ENCODE measurements around the gene NR1D1.

Gene NR1D1

DNA sequence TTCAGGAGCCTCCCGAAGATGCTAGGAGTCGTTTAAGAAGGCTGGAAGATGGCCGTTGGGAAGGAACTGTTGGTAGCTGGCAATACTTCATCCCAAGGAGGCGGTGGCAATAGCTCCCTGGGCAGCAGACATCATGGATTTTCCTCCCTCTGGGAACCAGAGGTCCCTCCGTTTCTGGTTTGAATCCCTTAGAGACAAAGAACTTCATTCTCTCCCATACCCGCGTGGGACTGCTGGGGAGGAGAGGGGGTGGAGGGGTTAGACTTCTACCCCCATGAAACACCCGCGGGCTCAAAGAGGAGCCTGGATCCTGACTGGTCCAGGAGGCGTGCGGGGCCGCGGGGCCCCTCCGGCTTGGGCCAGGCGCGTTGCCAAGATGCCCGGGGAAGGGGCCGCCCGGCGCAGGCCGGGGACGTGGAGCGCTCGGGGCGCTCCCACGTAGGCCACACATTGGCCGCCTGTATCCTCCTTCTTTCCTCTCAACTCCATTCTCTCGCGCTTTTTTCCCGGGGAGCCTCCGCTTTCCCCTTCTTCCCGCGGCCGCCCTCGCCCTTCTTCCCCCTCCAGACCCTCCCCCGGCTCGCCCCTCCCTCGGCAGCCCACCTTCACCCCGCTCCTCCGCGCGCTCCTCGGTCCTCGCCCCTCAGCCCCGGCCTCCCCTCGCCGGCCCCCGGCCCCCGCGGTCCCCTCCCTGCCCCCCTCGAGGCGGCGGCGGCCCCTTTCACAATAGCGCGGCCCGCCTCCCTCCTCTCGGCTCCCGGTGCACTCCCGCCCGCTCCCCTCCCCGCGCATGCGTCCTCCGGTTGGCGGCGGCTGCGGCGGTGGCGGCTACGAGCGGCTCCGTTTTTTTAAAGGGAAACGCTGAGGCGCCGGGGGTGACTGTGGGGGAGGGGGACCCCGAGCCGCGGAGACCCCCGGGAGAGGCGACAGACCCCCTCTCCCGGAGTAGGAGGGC is 21.1 kb upstream of the NR1D1 start, which contains the start of gene MSL1:
Gene MSL1 (plus strand): TSS at position 791 of the 955 bp plus-strand sequence. CDS start 642 bp downstream, outside the sequence.
- H3K4me3 ChIP-seq (replicated peaks; ENCODE audit: low read depth, low read length): peak within 1 kb of the TSS; percentile 91
- TF ChIP-seq, protein P1, sequence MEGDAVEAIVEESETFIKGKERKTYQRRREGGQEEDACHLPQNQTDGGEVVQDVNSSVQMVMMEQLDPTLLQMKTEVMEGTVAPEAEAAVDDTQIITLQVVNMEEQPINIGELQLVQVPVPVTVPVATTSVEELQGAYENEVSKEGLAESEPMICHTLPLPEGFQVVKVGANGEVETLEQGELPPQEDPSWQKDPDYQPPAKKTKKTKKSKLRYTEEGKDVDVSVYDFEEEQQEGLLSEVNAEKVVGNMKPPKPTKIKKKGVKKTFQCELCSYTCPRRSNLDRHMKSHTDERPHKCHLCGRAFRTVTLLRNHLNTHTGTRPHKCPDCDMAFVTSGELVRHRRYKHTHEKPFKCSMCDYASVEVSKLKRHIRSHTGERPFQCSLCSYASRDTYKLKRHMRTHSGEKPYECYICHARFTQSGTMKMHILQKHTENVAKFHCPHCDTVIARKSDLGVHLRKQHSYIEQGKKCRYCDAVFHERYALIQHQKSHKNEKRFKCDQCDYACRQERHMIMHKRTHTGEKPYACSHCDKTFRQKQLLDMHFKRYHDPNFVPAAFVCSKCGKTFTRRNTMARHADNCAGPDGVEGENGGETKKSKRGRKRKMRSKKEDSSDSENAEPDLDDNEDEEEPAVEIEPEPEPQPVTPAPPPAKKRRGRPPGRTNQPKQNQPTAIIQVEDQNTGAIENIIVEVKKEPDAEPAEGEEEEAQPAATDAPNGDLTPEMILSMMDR (IDR thresholded peaks at IDR 0.05; ENCODE audit: low read depth, low read length, missing control alignments): no peak
- no peak for DNase-seq (ENCODE audit: extremely low read depth, low read depth)

DNA sequence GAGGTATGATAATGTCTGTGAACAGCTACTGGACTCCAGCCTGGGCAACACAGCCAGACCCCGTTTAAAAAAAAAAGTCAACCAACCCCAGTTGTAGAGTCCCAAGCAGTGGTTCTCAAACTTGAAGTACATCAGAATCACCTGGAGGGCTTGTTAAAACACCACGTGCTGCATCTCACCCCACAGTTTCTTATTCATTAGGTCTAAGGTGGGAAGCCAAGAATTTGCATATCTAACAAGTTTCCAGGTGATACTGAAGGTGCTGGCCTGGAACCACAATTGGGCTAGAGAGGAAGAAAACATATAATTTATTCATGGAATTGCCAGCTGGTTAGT is 14.7 kb upstream of the NR1D1 start:
- DNase-seq (ENCODE audit: extremely low read depth, low read depth): no peak
- H3K4me3 ChIP-seq (replicated peaks; ENCODE audit: low read depth, low read length): no peak overlapping the region
- TF ChIP-seq, protein P1 (IDR thresholded peaks at IDR 0.05; ENCODE audit: low read depth, low read length, missing control alignments): no peak

DNA sequence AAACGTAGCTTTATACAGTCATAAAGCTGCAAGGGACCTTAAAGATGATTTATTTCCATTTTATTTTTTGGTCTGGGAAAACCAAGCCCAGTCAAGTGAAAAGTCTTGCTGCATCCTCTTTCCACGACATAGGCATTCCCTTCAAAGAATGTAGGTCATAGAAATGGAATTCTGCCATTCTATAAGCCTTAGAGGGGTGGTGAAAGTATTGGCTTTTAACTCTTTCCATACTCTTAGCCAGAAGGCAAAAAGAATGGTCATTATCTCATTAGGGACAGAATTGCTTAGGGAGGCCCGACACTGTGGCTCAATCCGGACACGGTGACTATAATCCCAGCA is 13.5 kb upstream of the NR1D1 start:
- TF ChIP-seq, protein P1 (IDR thresholded peaks at IDR 0.05; ENCODE audit: low read depth, low read length, missing control alignments): no peak
- peak overlapping the region; percentile 21; the same call in 1 of the 2 replicates for H3K4me3 ChIP-seq (replicated peaks; ENCODE audit: low read depth, low read length)
- no peak for DNase-seq (ENCODE audit: extremely low read depth, low read depth)

DNA sequence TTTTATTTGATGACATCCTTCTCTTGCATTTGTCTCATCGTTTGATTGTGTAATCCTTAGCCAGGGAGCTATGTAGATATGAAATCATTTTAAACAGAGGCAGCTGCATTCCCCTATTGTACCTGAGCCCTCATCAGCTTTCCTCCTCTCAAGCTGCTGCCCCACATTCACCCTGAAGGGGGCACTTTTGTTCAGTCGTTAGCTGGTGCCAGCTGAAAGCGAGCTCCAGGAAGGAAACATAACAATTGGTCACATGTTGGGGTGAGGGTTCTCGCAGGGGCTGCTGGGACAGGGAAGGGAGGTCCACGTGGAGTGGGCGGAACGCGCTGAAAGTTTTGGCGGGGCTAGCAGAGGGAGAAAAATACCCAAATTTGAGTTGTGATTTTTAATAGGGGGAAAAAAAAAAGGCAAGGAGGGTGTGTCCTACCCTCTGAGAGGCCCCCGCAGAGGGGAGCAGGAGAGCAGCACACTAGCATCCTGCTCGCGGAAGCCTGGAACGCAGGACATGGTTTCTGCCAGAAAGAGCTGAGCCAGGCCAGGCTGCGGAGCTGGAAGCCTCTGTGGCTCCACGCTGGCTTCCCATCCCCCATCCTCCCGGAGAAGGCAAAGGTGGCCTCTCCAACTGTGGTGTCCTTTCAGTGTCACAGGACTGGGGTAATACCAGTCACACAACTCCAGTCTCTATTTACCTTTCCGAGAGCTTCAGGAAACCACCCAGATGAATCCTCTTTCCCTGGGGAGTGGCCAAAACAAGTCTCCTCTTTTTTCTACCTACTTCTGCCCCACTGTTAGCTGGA is 12.9 kb upstream of the NR1D1 start:
- peak overlapping the region; percentile 21 for H3K4me3 ChIP-seq (replicated peaks; ENCODE audit: low read depth, low read length)
- DNase-seq (ENCODE audit: extremely low read depth, low read depth): peak; percentile 95
- TF ChIP-seq, protein P1 (IDR thresholded peaks at IDR 0.05; ENCODE audit: low read depth, low read length, missing control alignments): peak; percentile 87

DNA sequence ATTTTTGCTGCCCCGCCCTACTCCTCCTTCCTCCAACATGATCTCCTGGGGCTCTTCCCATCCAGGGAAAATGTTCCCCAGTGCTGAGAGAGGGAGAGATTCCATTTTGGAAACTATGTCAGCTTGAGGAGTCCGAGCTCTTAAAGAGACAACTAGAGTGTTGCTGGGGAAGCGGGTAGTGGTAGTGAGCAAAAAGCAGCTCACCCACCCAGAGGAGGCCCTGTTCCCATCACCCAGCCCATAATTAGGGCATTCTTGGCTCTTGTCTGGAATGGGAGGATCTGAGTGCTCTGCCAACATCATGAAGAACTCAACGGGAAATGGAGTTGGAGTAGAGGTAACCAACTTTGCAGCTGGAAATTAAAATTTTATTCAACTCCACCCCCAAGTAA is 12.3 kb upstream of the NR1D1 start:
- TF ChIP-seq, protein P1 (IDR thresholded peaks at IDR 0.05; ENCODE audit: low read depth, low read length, missing control alignments): no peak
- H3K4me3 ChIP-seq (replicated peaks; ENCODE audit: low read depth, low read length): no peak overlapping the region
- DNase-seq (ENCODE audit: extremely low read depth, low read depth): no peak

DNA sequence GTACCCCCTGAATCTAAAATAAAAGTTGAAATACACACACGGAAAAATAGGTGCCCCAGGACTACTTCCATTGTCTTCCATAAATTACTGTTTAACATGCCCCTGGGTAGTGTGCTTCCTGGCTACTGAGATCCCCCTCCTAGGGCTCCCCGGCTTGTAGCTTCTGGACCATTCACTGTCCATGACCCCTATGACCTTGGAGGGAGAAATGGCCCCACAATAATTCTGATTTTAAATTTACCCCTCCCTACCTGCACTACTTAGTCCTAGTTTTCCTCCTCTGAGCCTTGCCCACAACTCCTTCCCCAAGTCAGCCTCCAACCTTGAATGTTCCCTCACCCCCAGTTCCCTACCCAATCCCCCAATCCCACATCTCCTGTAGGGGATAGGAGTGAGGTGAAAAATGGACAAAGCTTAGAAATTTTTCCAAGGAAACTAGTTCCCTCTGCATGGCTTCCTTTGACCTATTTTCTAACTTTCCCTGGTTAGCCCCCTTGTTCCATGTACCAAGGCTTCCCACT is 11.9 kb upstream of the NR1D1 start:
- no peak overlapping the region for H3K4me3 ChIP-seq (replicated peaks; ENCODE audit: low read depth, low read length)
- DNase-seq (ENCODE audit: extremely low read depth, low read depth): no peak
- TF ChIP-seq, protein P1 (IDR thresholded peaks at IDR 0.05; ENCODE audit: low read depth, low read length, missing control alignments): no peak

Measured in HFF-Myc (cell line).